GM18502 (cell line): Measurements from ENCODE around the gene FXYD2.

Experiments used
- ATAC-seq: cut with Tn5 transposase; IDR thresholded peaks from one replicate; pipeline ENCODE4 v1.9.1; 2021; ENCODE audit warnings: mild to moderate bottlenecking; ENCODE audit not compliant: unreplicated experiment, poor library complexity

The FXYD2 gene

DNA sequence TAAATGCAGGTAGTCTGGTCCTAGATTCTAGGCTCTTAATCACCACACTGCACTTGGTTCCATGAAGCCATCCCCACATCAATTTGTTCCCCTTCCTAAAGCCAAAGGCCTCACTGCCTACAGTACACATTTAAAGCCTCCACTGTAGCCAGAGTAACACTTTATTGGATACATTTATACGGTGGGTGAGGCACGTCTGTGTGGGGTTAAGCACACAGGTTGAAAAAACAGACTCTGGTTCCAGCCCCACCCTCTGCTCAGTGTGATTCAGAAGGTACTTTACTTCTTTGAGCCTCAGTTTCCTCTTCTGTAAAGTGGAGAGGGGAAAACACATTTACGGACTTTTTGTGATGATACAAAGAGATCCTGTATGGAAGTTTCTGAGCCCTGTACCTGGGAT, 50.0 kb downstream of the FXYD2 start:
- ATAC-seq, result no peak

DNA sequence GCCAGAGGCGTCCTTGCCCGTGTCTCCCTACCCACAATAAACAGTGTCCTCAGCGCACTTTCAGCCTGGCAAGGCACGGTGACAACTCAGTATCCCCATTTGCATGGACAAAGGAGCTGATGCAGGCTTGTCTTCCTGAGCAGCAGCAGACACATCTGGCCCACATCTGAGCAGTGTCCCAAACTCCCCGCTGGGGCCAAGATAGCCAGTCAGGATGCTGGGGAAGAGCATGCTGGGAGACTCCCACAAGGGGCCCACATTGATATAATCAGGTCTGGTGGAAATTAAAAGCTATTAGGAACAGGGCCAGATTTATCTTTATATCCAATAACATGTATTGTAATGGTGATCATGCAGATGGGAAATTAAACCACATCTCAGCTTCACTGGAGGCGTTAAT, 52.2 kb downstream of the FXYD2 start:
- ATAC-seq, result no peak

DNA sequence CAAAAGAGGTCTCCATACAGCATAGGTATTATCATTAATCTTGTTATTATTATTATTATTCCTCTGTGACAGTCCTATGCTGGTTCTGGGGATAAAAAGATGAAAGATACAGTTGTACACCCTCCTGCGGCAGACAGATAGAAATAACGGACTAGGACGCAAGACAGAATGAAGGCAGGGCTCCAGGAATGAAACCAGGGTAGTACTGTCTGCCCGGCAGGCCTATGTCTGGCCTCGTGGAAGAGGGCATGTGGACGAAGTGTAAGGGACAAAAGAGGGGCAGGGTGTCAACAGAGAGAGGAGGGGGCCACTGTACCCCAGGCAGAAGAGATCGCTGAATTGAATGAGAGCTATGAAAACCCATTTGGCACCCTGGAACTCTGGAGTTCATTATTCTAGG, 52.7 kb downstream of the FXYD2 start:
- no peak for ATAC-seq

DNA sequence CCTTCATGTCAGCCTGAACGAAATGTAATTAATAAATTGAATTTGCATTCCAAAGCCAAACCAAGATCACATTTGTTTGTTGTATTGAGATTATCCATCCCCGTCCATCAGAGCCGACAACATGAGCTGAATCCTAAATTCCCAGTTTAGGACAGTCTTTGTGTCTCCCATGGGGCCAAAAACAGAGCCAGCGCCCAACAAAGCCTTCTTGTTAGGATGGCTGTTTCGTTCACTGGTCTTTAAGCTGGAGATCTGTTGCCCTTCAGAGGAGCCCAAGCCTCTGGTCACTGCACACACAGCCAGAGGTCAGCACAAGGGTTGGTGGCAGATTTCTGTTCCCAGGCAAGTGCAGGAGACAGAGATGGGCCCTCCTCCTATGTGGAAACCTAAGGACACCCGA, 53.3 kb downstream of the FXYD2 start:
- no peak for ATAC-seq

DNA sequence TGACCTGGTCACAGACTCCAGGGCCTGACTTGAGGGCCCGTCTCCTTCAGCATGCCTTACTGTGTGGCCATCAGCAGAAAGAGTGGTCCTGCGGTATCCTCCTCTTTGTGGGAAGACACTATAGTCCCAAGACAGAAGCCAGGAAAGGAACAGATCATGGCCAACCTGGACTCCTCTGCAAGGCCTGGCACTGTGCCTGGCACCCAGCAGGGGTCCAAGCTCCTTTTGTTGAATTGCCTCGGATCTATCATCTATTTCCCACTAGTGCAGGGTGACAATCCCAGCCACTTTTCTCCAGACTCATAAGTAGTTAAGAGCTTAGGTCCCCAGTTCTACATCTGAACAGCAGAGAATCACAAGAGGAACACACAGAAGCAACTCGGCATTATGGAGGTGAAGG, 54.5 kb downstream of the FXYD2 start:
- no peak for ATAC-seq
